Dermis lymphatic vessel endothelial cell (primary cell): ENCODE results near the gene RUNX3. TPM values are rescaled to one million over a fixed set of nuclear protein-coding genes. Genes with fewer than 3 reads are reported as not detected.

ENCODE experiments used
- total RNA-seq: library from RNA; depleted of rRNA; stranded (reverse); fragments of >200 nt; gene quantifications from 2 replicates; pipeline ENCODE4 v1.2.1, GENCODE V29; 2014

The RUNX3 gene
- under 0.01 TPM in 1 of 2 replicates, not detected in the other for total RNA-seq

GRCh38 chr1:24930260-24931145 is at the start of gene RUNX3:
TSS of gene RUNX3 (minus strand) at chr1:24930276. CDS start at chr1:24929868, 408 bp downstream.

Other genes with a start within 250 kb of the RUNX3 start
- 133 and 142 TPM in 2 replicates for gene CLIC4, start 184.8 kb downstream of the RUNX3 start, total RNA-seq